Caco-2 (cell line): ENCODE data around the gene MYOF. TPM values are rescaled to one million over a fixed set of nuclear protein-coding genes. Genes with fewer than 3 reads are reported as not detected.

Source experiments
- BruUV-seq: library from RNA; stranded (reverse); fragments of 400-500 nt; replicated peaks from 2 replicates; lab custom pipeline; 2021; lab: Mats Ljungman, UMichigan
- CTCF ChIA-PET: fragments of 300-600 bp; sonication (Branson Sonifier 250); formaldehyde crosslinking; loops from one replicate; lab custom pipeline; 2022; ENCODE audit warnings: antibody characterized with exemption; lab: Charles Lee
- POLR2A ChIA-PET: fragments of 300-600 bp; sonication (Branson Sonifier 250); formaldehyde crosslinking; loops from one replicate; lab custom pipeline; 2022; ENCODE audit warnings: antibody characterized with exemption; lab: Charles Lee
- DNase-seq, 2 experiments: peaks; one replicate each; pipeline versions ENCODE4 v3.0.0 to v3.0.0-alpha.2; 2020 to 2022
- H3K27me3 ChIP-seq: replicated peaks from 2 replicates; pipeline ENCODE4 v1.6.0; 2011; ENCODE audit warnings: low read length; ENCODE audit not compliant: control insufficient read depth, insufficient read depth
- H3K36me3 ChIP-seq: 2 replicates; pipeline ENCODE4 v1.5.1; 2011; ENCODE audit warnings: low read length; ENCODE audit not compliant: control insufficient read depth, insufficient read depth
- H3K4me1 ChIP-seq: fragments of 250-450 bp; sonication (Bioruptor Pico); 2 replicates; pipeline ENCODE4 v1.5.1; 2020; ENCODE audit warnings: mild to moderate bottlenecking
- H3K4me3 ChIP-seq: 2 replicates; pipeline ENCODE4 v1.5.1; 2011; ENCODE audit warnings: low read depth, mild to moderate bottlenecking, control low read depth, low read length
- H3K9me3 ChIP-seq: fragments of 250-450 bp; sonication (Bioruptor Pico); 2 replicates; pipeline ENCODE4 v1.5.1; 2020; ENCODE audit warnings: mild to moderate bottlenecking, moderate library complexity
- H3K27ac Mint-ChIP-seq: one replicate; pipeline ENCODE4 v1.8.0; 2022; ENCODE audit warnings: mixed read lengths; ENCODE audit not compliant: unreplicated experiment
- H3K27me3 Mint-ChIP-seq: one replicate; pipeline ENCODE4 v1.8.0; 2022; ENCODE audit warnings: mixed read lengths; ENCODE audit not compliant: insufficient read depth, unreplicated experiment
- H3K36me3 Mint-ChIP-seq: one replicate; pipeline ENCODE4 v1.8.0; 2022; ENCODE audit warnings: mild to moderate bottlenecking, mixed read lengths; ENCODE audit not compliant: insufficient read depth, unreplicated experiment
- H3K4me1 Mint-ChIP-seq: one replicate; pipeline ENCODE4 v1.8.0; 2022; ENCODE audit warnings: low read depth, mixed read lengths; ENCODE audit not compliant: unreplicated experiment
- H3K4me3 Mint-ChIP-seq: one replicate; pipeline ENCODE4 v1.8.0; 2022; ENCODE audit warnings: mild to moderate bottlenecking, moderate library complexity, mixed read lengths; ENCODE audit not compliant: unreplicated experiment
- H3K9me3 Mint-ChIP-seq: one replicate; pipeline ENCODE4 v1.8.0; 2022; ENCODE audit warnings: mixed read lengths; ENCODE audit not compliant: unreplicated experiment
- CTCF ChIP-seq, 2 experiments: fragments of 200-600 bp in 1 of 2; IDR thresholded peaks; 1 replicate in 1 of 2; 2 replicates in 1 of 2; pipeline versions ENCODE4 v1.5.1 to v1.8.0; 2011 to 2022; ENCODE audit warnings: antibody characterized with exemption in 1 of 2, control low read depth in 1 of 2, inconsistent platforms in 1 of 2, low read depth in 1 of 2, low read length in 1 of 2, mild to moderate bottlenecking in 1 of 2, moderate library complexity in 1 of 2; ENCODE audit not compliant: insufficient read depth in 1 of 2, severe bottlenecking in 1 of 2, unreplicated experiment in 1 of 2
- intact Hi-C: fragments of 100-400 bp; cut with micrococcal nuclease; formaldehyde crosslinking; loops from one replicate; pipeline ENCODE4 v1.10.0; 2022; ENCODE audit not compliant: unreplicated experiment
- total RNA-seq: library from RNA; stranded (reverse); gene quantifications from 2 replicates; pipeline ENCODE4 v1.2.3, GENCODE V29; 2022

The MYOF gene
- total RNA-seq, 1 experiment from 2014 or later = 148 TPM

GRCh38 chr10:93438613-93439253 is 43.4 kb downstream of the MYOF start:
- H3K27me3 Mint-ChIP-seq = no peaks in the 10 kb centered on the region
- no TSS peak for BruUV-seq
- CTCF ChIA-PET = no interaction called here
- DNase-seq = peak in 1 of 2 experiments; percentile 55
- H3K9me3 Mint-ChIP-seq = peaks cover 9% of the 10 kb centered on the region
- Histone ChIP-seq H3K9me3 (no peaks in the 10 kb centered on the region), H3K27me3 (no peaks in the 10 kb centered on the region), H3K4me1 (peaks cover 80% of the 10 kb centered on the region), H3K4me3 (no peak overlapping the region), H3K36me3 (no peaks in the 10 kb centered on the region)
- peaks cover 77% of the 10 kb centered on the region for H3K4me1 Mint-ChIP-seq
- peak overlapping the region; percentile 96 for H3K27ac Mint-ChIP-seq
- no peak for TF ChIP-seq CTCF (IDR thresholded peaks at IDR 0.05; ENCODE audit: insufficient read depth in 1 of 2, low read depth in 1 of 2, low read length in 1 of 2, severe bottlenecking in 1 of 2, unreplicated experiment in 1 of 2)
- H3K4me3 Mint-ChIP-seq = peak overlapping the region; percentile 60
- H3K36me3 Mint-ChIP-seq = peaks cover 72% of the 10 kb centered on the region
- POLR2A ChIA-PET = no interaction called here
- intact Hi-C loops = no loop called here

DNA sequence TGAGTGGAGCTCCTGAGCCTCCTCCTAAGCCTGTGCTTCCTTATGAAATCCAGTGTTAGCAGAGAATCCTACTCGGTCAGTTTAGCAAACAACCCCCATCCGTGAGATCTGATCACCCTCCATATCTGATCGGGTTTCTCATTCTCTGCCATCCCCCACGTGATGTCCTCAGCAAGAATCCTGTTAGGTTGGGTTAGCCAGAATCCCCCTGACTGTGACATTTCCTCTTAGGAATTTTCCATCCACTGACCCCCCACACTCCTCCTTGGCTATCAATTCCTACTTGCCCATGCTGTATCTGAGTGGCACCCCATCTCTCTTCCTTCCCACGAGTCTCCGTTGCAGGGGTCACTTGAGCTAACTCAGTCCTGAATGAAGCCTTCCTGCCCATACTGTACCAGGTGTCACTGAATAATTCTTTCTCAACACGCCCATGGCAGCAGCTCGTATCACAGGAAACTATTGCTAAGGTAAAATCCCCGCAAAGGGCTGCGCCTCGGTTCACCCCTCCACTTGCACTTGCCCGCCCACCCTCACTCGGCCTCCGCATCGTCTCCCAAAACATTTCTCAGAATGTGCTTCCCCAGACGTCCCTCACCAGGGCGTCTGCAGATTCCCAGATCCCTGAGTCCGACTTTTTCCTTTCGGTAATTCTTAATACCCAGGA is 44.1 kb downstream of the MYOF start:
- peaks cover 71% of the 10 kb centered on the region for H3K4me1 Mint-ChIP-seq
- Histone ChIP-seq H3K4me1 (peaks cover 78% of the 10 kb centered on the region), H3K36me3 (no peaks in the 10 kb centered on the region), H3K4me3 (no peak overlapping the region), H3K9me3 (no peaks in the 10 kb centered on the region), H3K27me3 (no peaks in the 10 kb centered on the region)
- H3K27me3 Mint-ChIP-seq = no peaks in the 10 kb centered on the region
- peak in 1 of 2 experiments; percentile 36 for DNase-seq
- peak overlapping the region; percentile 60 for H3K4me3 Mint-ChIP-seq
- no peak for TF ChIP-seq CTCF (IDR thresholded peaks at IDR 0.05; ENCODE audit: insufficient read depth in 1 of 2, low read depth in 1 of 2, low read length in 1 of 2, severe bottlenecking in 1 of 2, unreplicated experiment in 1 of 2)
- intact Hi-C loops = loop anchor here (1.0 to 2.0 kb wide), 6 partner anchors 7 to 44 kb away; partner anchors contain the start of gene MYOF
- H3K9me3 Mint-ChIP-seq = peaks cover 2% of the 10 kb centered on the region
- CTCF ChIA-PET = interaction anchor here (1.3 to 1.7 kb wide), 2 partner anchors 33 to 44 kb away, joined by 7 to 12 read pairs; partner anchors contain the start of gene MYOF
- H3K36me3 Mint-ChIP-seq = peaks cover 66% of the 10 kb centered on the region
- POLR2A ChIA-PET = interaction anchor here (1.3 to 2.2 kb wide), 5 partner anchors 19 to 44 kb away, joined by 3 to 22 read pairs (median 5); partner anchors contain the start of gene MYOF
- no TSS peak for BruUV-seq
- peak overlapping the region; percentile 96 for H3K27ac Mint-ChIP-seq
